Measurements from ENCODE around the gene PTH1R.

Gene PTH1R

DNA sequence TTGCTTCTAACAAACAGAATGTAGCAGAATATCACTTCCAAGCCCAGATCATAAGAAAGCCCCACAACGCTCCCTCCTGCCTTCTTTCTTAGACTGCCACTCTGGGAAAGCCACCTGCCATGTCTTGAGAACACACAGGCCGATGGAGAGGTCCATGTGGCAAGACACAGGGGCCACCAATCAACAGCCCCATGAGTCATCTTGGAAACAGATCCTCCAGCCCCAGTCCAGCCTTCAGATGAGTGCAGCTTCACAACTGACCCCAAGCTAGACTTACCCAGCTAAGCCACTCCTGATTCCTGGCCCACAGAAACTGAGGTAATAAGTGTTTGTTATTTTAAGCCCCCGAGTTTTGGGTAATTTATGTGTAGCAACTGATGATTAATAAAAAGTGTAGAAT lies 39.7 kb downstream of the PTH1R start:
- DNase-seq: no peak

DNA sequence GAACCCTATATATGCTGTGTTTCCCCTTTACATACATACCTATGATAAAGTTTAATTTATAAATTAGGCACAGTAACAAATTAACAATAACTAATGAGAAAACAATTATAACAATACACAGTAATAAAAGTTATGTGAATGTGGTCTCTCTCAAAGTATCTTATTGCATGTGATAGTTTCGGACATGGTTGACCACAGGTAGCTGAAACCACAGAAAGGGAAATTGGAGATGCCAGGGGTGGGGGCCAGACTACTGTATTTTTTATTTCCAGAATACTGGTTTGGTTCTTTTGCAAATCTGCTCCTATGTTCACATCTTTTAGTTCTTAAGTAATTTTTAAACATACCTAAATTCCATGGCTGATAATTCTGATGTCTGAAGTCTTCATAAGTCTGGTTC lies 40.7 kb downstream of the PTH1R start:
- no peak for DNase-seq

- no peak for DNase-seq
Measured at GRCh38 chr3:46918634-46919033, 41.1 kb downstream of the PTH1R start.

DNA sequence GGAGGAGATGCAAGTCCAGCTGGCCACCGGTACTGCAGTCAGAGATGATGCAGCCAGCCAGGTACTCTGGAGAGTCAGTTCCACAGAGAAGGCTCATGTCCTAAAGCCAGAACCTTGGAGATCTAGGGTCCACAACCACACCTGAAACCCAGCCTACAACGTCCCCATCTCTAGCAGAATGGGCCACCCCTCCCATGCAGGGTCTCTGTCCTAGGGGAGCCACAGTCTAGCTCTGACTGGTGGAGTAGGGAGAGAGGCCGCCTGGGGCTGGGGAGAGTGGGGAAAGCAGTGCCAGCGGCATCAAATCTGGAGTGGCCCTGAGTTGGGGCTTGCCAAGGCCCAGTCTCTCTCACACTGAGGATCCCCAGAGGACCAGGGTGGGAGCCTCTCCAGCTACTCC lies 43.5 kb downstream of the PTH1R start:
- DNase-seq: no peak

GRCh38 chr3:46921871-46922271 lies 44.4 kb downstream of the PTH1R start:
- DNase-seq: no peak

DNA sequence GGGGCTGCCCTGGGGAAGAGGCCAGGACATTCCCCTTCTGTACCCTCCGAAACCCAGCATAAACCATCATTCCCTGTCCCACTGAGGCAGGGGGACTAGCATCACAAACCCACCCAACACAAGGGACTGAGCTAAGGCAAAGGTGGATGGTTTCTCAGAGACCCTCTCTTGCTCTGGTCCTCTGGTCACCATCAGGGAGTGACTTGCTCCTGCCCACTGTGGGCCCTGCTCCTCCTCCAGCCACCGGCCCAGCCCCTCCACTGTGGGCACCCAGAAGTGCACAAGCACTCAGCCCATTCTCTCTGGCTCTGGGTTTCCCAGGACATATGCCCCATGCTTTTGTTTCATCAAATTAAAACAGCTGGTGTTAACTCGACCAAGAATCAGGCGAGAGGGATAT lies 44.9 kb downstream of the PTH1R start:
- no peak for DNase-seq

- DNase-seq: no peak
Measured at GRCh38 chr3:46922871-46923558, 45.5 kb downstream of the PTH1R start.

GRCh38 chr3:46923559-46924350 lies 46.2 kb downstream of the PTH1R start:
- no peak for DNase-seq

DNA sequence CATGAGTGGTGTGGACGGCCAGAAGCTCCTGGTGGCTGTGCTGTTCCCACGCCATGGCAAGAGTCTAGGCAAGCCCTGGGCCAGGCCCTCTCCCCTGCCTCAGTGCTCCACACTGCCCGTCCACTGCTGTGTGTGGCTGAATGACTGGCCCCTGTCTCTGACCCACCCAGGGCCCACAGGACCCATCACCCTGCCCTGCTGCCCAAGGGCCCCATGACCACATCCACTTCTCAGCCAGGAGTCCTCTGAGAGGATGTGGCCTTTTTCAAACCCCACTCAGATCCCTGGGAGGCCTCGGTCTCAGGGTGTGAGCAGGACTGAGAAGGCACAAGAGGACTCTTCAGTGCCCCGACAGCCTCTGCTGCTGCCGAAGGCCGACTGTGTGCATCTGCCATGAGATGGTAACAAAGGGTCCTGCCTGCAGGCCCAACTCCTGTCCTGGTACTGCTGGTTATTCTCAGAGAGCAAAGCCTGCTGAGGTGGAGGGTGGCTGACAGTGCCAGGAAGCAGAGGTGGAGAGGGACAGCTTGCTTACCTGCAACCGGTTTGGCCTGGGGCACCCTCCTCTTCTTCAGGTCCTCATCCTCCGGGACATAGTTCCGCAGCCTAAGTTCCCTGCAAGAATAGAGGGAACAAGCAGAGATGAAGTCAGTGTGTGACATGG lies 47.5 kb downstream of the PTH1R start:
- DNase-seq: no peak

DNA sequence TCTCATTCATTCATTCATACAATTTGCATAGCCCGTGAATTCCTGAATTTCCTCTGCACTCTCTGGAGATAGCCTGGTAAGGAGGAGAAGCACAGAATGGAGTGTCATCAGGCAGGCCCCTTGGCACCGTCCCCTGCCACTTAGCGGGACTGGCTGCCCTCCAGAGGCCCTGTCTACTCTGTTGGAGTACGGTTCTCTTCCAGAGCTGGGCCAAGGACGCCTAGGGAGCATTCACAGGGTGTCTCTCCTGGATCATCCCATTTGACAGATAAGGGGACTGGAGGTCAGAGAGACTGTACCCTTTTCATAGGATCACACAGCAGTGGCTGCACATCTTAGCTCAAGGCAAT lies 48.0 kb downstream of the PTH1R start:
- no peak for DNase-seq

- DNase-seq: no peak
Measured at GRCh38 chr3:46926039-46926438, 48.5 kb downstream of the PTH1R start.

DNA sequence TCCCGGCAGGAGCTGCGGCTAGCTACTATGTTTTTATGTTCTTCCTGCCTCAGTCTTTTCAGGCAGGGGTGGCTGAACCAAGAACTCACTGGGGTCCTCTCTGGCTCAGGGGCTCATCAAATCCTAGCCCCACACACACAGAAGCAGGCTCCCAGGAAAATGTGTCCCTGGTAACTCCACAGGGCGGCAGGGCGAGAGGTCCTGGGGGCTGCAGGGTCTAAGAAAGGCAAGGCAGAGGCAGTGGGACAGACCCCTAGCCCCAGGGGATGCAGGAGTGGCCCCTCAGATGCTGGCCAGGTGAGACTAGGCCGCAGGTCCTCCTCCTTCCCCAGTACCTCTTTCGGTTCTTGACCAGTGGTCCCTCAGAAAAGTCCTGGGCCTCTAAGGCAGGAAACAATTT lies 48.9 kb downstream of the PTH1R start:
- no peak for DNase-seq

GRCh38 chr3:46926871-46927717 lies 49.6 kb downstream of the PTH1R start:
- DNase-seq: no peak

DNA sequence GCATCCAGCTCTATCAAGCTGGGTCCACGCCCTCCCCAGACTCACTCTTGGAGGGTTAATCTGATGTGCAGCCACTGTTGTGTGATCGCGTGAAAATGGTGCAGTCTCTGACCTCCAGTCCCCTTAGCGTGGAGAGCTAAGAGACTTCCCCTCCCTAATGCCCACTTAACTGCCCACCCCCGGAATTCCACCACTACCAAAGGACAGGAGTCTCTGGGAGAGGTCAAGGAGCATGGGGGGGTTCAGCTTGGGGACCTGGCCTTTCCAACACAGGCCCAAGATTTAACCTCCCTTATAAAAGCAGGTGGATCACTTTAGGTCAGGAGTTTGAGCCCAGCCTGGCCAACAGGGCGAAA lies 50.2 kb downstream of the PTH1R start:
- DNase-seq: no peak

DNA sequence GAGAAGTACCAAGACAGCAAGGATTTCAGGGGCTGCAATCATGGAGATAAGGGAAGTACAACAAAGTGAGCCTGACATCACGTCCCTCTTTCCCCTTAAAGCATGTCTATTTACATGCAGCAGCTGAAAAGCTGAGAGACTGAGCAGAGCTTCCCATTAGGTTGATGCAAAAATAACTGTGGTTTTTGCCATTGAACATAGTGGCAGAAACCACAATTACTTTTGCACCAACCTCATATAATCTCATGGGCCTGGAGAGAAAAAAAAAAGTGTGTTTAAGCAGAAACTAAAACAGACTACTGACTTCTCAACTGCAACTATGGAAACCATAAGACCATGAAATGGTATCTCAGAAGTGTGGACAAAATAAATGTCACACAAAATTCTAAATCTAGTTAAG lies 50.8 kb downstream of the PTH1R start:
- no peak for DNase-seq

DNA sequence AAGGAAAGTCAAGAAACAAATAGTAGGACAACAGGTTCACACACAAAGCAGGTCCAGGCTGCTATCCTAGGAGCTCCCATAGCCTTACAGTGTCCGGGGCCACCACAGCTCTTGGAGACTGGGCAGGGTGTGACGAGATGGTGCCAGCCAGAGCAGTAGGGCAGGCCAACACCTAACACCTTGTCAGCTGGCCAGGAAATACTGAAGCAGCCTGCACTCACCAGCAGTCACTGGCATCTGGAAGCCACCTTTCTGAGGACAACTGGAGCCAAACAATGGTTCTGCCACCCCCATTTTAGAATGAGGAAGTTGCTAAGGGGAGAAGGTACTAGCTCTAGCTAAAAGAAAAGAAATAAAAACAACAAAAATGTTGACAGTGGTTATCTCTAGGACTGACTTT lies 51.8 kb downstream of the PTH1R start:
- no peak for DNase-seq

- DNase-seq: no peak
Measured at GRCh38 chr3:46930166-46930944, 52.8 kb downstream of the PTH1R start.

DNA sequence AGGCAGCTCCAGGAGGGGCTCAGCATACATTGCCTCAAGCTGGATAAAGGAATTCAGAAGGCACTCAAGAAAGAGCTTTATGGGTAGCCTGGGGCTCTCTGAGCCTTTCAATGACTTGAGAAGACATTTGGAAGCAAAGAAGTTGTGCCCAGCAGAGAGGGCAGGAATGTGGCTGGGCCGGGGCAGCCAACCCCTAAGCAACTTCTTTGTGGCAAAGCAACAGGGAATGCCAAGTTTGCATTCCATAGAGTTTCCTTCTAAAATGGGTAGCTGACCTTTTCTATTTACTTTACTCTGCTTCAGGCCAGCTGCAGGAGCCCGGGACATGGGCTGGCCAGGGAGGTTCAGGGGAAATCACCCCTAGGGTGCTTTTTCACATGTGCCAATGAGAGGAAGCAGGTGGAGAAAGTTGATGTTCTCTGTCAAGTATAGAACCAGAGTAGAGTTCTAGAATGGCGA lies 53.5 kb downstream of the PTH1R start:
- no peak for DNase-seq

DNA sequence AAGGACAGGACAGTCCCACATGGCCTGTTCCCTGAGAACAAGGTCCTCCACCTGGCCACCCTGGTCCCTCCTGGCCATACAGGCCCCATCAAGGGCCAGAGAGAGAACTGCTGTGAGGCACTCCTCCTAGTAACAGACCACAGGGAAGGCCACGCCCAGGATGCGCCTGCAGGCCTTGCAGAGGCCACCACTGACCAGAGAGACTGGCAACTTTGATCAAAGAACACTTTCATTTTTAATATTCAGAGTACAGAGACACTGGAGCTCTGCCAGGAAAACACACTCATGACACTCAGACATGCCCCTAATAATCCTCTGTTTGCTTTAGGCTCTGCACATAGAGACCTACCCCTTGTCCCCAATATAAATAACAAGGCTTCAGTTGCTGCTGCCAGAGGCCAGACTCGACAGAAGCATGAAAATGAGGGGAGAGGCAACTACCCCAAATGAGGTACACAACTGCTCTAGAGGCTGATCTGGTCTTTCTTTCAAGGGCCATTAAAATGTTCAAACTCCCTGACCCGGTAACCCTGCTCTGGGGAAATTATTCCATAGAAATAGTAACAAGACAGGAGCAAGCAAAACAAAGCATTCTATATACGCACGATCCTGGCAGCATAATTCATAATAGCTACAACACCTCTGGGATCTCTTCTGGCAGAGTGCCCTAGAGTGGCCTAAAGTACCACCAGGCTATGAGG lies 54.3 kb downstream of the PTH1R start:
- DNase-seq: no peak

DNA sequence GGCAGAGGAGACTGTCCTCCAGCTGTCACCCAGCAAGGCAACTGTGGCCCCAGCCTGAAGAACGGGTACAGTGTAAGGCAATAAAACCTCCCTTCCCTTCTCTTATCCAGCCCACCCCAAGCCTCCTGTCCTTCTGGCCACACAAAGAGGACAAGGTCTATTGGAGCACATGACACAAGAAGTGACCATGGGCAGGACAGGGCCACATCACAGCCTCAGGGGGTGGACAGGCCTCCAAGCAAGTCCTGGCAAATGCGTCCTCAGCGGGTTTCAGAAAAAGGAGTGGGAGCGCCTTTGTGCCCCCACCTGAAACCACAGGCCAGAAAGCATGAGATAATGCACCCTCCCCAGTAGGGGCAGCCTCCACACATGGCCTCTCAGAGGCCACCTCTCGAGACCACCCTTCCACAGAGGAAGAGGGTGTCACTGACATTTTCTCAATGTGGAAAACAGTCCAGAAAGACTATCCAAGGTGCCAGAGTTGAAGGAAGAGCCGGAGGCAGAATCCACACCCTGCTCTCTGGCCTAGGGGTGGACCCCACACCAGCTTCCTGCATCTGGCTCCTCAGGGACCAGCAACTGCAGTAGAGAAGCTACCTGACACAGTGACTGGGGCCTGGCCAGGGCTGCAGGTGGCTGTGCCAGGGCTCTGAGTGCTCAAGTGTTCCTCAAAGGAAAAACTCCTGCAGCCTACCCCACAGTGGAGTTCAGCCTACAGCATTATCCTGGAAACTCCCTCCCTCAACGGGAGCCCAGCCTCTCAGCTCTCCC lies 55.1 kb downstream of the PTH1R start:
- DNase-seq: no peak

- DNase-seq: no peak
Measured at GRCh38 chr3:46933261-46933660, 55.7 kb downstream of the PTH1R start.

Measured in NCI-H1048 (cell line).